OCI-LY3 (cell line): Measurements from ENCODE around the gene ZNF431.

ENCODE experiments used
- H2AFZ ChIP-seq: fragments of 200-600, 300-600 bp; shearing (Covaris generic); 2 replicates; pipeline ENCODE4 v1.6.0; 2014; ENCODE audit warnings: antibody characterized with exemption, low read depth, low read length
- H3K27ac ChIP-seq: fragments of 200-600, 300-600 bp; sonication (generic); 2 replicates; pipeline ENCODE4 v1.5.1; 2014; ENCODE audit warnings: mild to moderate bottlenecking, low read length, moderate library complexity, mixed read lengths
- H3K27me3 ChIP-seq: fragments of 200-600, 300-600 bp; sonication (generic); 2 replicates; pipeline ENCODE4 v1.6.1; 2014; ENCODE audit warnings: low read depth, low read length, mixed read lengths
- H3K36me3 ChIP-seq: fragments of 200-600, 300-600 bp; sonication (generic); replicated peaks from 2 replicates; pipeline ENCODE3; 2014; ENCODE audit warnings: low read depth, low read length, mixed read lengths
- H3K4me1 ChIP-seq: fragments of 300-600, 200-600 bp; sonication (generic); 2 replicates; pipeline ENCODE4 v1.6.1; 2014; ENCODE audit warnings: low read length, mixed read lengths
- H3K4me2 ChIP-seq: fragments of 200-600, 300-600 bp; sonication (generic); 2 replicates; pipeline ENCODE4 v1.6.1; 2014; ENCODE audit warnings: low read length, mixed read lengths
- H3K4me3 ChIP-seq: fragments of 300-600, 200-600 bp; sonication (generic); 2 replicates; pipeline ENCODE4 v1.5.1; 2014; ENCODE audit warnings: antibody characterized with exemption, mild to moderate bottlenecking, low read length, moderate library complexity
- H3K79me2 ChIP-seq: fragments of 300-600, 200-600 bp; shearing (Covaris generic); 2 replicates; pipeline ENCODE4 v1.6.1; 2014; ENCODE audit warnings: mild to moderate bottlenecking, low read length, mixed read lengths
- H3K9ac ChIP-seq: fragments of 300-600, 200-600 bp; shearing (Covaris generic); 2 replicates; pipeline ENCODE4 v1.6.0; 2014; ENCODE audit warnings: mild to moderate bottlenecking, low read length, moderate library complexity
- H3K9me3 ChIP-seq: fragments of 200-600, 300-600 bp; shearing (Covaris generic); 2 replicates; pipeline ENCODE4 v1.6.1; 2014; ENCODE audit warnings: low read length, mixed read lengths; ENCODE audit not compliant: insufficient read depth
- H4K20me1 ChIP-seq: fragments of 200-600, 300-600 bp; sonication (generic); 2 replicates; pipeline ENCODE4 v1.6.1; 2016; ENCODE audit warnings: low read length, mixed read lengths; ENCODE audit not compliant: insufficient read depth
- EZH2phosphoT487 ChIP-seq: fragments of 200-600 bp; shearing (Covaris generic); IDR thresholded peaks from 2 replicates; pipeline ENCODE4 v1.6.1; 2018; ENCODE audit warnings: antibody characterized with exemption, mixed run types, low read depth
- TF ChIP-seq, protein P1 (sequence below): fragments of 200-600, 300-600 bp; sonication (generic); IDR thresholded peaks from 2 replicates; pipeline ENCODE4 v1.5.1; 2014; ENCODE audit warnings: antibody characterized with exemption, low read length, low read depth

ZNF431 gene

DNA sequence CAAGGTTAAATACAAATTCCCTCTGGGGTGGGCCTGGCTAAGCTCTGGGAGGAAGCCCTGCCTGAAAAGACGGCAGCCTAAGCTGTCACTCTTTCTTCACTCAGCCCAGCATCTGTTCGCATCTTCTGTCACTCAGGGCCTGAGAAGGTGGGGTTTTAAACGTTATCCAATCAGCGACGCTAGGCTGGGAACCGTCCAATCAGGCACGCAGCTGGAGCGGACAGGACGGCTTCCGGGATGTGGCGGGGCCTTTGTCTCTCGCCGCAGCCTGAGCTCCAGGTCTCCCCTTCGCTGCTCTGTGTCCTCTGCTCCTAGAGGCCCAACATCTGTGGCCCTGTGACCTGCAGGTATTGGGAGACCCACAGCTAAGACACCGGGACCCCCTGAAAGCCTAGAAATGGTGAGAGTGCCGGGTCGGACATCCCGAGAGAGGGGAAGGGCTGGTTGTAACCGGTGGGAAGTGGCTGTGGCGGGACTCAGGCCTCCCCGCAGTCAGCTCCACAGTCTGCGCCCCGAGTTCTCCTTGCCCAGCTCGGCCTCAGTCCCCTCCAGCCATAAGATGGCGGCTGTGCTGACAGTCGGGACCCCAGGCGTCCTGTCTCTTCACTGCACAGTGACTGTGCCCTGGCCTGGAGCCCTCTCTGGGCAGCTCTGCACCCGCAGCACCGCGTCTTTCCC is at the start of gene ZNF431:
Gene ZNF431 (plus strand): TSS at position 254 of the 678 bp plus-strand sequence. CDS start 144 bp downstream, at position 398.
- Histone ChIP-seq H4K20me1 (no peaks in the 10 kb centered on the region), H3K9me3 (peaks cover 11% of the 10 kb centered on the region; the same call in 1 of the 2 replicates), H3K4me2 (peak within 1 kb of the TSS; percentile 82), H2AFZ (peak within 1 kb of the TSS; percentile 50; the same call in 1 of the 2 replicates), H3K4me1 (peaks cover 8% of the 10 kb centered on the region), H3K79me2 (peaks cover 31% of the 10 kb centered on the region), H3K4me3 (peak within 1 kb of the TSS; percentile 85), H3K27ac (peak within 1 kb of the TSS; percentile 56), H3K27me3 (no peaks in the 10 kb centered on the region), H3K36me3 (peaks cover 40% of the 10 kb centered on the region), H3K9ac (peak within 1 kb of the TSS; percentile 84)
- TF ChIP-seq, protein P1, sequence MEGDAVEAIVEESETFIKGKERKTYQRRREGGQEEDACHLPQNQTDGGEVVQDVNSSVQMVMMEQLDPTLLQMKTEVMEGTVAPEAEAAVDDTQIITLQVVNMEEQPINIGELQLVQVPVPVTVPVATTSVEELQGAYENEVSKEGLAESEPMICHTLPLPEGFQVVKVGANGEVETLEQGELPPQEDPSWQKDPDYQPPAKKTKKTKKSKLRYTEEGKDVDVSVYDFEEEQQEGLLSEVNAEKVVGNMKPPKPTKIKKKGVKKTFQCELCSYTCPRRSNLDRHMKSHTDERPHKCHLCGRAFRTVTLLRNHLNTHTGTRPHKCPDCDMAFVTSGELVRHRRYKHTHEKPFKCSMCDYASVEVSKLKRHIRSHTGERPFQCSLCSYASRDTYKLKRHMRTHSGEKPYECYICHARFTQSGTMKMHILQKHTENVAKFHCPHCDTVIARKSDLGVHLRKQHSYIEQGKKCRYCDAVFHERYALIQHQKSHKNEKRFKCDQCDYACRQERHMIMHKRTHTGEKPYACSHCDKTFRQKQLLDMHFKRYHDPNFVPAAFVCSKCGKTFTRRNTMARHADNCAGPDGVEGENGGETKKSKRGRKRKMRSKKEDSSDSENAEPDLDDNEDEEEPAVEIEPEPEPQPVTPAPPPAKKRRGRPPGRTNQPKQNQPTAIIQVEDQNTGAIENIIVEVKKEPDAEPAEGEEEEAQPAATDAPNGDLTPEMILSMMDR: no peak
- TF ChIP-seq EZH2phosphoT487: no peak

DNA sequence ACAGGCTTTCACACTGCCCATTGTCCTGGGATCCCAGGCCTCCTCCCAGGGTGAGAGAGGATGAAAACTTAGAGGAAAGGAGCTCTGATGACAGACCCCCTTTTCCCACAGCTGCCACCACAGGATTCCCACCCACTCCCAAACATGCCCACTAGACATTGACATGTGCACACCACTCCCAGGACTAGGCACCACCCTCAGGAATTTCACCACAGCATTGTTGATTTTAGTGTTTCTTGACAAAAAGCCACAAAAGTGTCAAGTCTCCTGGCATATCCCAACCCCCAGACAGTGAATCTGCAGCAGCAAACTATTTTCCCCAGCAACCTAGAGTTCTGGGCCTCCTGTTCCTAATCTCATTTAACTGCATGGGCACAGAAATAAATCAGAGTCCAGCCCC is 49.7 kb upstream of the ZNF431 start:
- Histone ChIP-seq H3K27me3 (no peaks in the 10 kb centered on the region), H3K9ac (no peak overlapping the region), H3K36me3 (peaks cover 6% of the 10 kb centered on the region), H4K20me1 (no peaks in the 10 kb centered on the region), H3K4me1 (no peaks in the 10 kb centered on the region), H3K79me2 (no peaks in the 10 kb centered on the region), H3K4me3 (no peak overlapping the region), H3K4me2 (no peak overlapping the region), H2AFZ (no peak overlapping the region), H3K9me3 (no peaks in the 10 kb centered on the region), H3K27ac (no peak overlapping the region)
- TF ChIP-seq, protein P1: no peak
- TF ChIP-seq EZH2phosphoT487: no peak

DNA sequence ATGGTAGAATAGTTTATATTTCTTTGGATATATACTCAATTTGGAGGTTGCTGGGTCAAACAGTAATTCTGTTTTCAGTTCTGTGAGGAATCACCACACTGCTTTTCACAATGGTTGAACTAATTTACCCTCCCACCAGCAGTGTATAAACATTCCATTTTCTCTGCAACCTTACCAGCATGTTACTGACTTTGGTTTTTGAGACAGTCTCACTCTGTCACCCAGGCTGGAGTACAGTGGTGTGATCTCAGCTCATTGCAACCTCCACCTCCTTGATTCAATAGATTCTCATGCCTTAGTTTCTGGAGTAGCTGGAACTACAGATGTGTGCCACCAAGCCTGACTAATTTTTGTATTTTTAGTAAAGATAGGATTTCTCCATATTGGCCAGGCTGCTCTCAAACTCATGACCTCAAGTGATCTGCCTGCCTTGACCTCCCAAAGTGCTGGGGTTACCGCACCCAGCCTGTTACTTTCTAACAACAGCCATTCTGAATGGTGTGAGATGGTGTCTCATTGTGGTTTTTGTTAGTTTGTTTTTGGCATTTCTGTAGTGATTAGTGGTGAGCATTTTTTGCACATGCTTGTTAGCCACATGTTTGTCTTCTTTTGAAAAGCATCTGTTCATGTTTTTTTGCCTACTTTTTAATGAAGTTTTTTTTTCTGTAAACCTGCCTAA is 47.4 kb upstream of the ZNF431 start:
- Histone ChIP-seq H3K36me3 (peaks cover 12% of the 10 kb centered on the region), H4K20me1 (no peaks in the 10 kb centered on the region), H3K9me3 (no peaks in the 10 kb centered on the region), H3K4me2 (no peak overlapping the region), H3K79me2 (no peaks in the 10 kb centered on the region), H3K4me3 (no peak overlapping the region), H3K27ac (no peak overlapping the region), H3K27me3 (no peaks in the 10 kb centered on the region), H2AFZ (no peak overlapping the region), H3K9ac (no peak overlapping the region), H3K4me1 (no peaks in the 10 kb centered on the region)
- TF ChIP-seq EZH2phosphoT487: no peak
- TF ChIP-seq, protein P1: no peak

DNA sequence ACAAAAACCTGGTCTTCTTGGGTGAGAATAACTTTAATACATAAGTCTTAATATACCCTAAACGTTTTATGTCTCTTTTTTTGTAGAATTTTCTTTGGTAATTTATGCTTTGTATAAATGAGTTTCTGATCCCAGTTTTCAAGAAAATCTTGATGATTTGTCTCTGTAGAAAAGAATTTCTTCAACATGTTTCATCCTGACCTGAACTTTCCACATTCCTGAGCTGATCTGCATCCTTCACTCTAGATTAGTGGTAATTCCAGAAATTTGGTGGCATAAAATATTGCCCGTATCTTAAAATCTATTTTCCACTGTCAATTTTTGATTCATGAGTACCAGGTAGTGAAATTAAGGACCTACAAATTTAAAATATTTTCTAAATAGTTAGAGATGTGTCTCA is 43.5 kb upstream of the ZNF431 start:
- Histone ChIP-seq H3K9me3 (no peaks in the 10 kb centered on the region), H3K27me3 (no peaks in the 10 kb centered on the region), H3K4me2 (no peak overlapping the region), H3K9ac (no peak overlapping the region), H3K27ac (no peak overlapping the region), H3K4me1 (no peaks in the 10 kb centered on the region), H2AFZ (no peak overlapping the region), H3K36me3 (peaks cover 8% of the 10 kb centered on the region), H3K4me3 (no peak overlapping the region), H4K20me1 (no peaks in the 10 kb centered on the region), H3K79me2 (no peaks in the 10 kb centered on the region)
- TF ChIP-seq EZH2phosphoT487: no peak
- TF ChIP-seq, protein P1: no peak
